Measurements from ENCODE around the gene URM1.

Gene URM1

GRCh38 chr9:128349125-128349524, 22.0 kb upstream of the URM1 start:
- no peak for DNase-seq (ENCODE audit: low read depth)

DNA sequence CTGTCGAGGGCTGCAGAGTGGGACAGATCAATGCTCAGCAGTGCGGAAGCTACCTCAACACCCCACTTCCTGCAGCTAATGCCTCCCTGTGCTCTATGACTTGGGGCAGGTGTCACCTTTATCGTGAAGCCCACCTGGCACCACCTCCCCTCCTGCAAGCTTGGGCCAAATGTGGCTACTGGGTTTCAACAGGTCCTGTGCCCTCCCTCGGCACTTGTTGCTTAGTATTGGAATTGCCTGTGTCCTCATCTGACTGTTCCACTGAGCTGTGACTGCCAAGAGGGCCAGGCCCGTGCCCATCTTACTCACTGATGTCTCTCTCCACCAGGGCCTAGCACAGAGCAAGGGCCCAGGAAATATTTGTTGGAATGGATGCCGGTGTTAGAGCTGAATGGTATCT, 21.4 kb upstream of the URM1 start:
- DNase-seq (ENCODE audit: low read depth), result no peak

- DNase-seq (ENCODE audit: low read depth), result no peak
Measured at GRCh38 chr9:128355451-128355850, 15.7 kb upstream of the URM1 start.

- DNase-seq (ENCODE audit: low read depth), result no peak
Measured at GRCh38 chr9:128358090-128358489, 13.1 kb upstream of the URM1 start.

DNA sequence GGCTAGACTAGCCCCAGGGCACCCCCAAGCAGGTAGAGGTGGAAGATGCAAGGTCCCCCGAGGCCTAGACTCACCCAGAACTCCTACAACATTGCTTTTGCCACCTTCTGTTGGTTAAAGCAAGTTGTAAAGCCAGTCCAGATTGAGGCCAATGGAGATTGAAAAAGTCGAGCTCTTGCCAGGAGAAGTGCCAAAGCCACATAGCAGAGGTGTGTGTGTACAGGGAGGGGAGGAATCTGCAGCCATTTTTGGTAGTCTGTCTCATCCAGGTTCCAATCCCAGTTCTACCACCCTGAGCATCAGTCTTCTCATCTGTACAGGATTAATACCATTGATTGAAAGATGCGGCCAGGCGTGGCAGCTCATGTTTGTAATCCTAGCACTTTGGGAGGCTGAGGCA, 12.3 kb upstream of the URM1 start:
- no peak for DNase-seq (ENCODE audit: low read depth)

- no peak for DNase-seq (ENCODE audit: low read depth)
Measured at GRCh38 chr9:128360826-128361225, 10.3 kb upstream of the URM1 start.

DNA sequence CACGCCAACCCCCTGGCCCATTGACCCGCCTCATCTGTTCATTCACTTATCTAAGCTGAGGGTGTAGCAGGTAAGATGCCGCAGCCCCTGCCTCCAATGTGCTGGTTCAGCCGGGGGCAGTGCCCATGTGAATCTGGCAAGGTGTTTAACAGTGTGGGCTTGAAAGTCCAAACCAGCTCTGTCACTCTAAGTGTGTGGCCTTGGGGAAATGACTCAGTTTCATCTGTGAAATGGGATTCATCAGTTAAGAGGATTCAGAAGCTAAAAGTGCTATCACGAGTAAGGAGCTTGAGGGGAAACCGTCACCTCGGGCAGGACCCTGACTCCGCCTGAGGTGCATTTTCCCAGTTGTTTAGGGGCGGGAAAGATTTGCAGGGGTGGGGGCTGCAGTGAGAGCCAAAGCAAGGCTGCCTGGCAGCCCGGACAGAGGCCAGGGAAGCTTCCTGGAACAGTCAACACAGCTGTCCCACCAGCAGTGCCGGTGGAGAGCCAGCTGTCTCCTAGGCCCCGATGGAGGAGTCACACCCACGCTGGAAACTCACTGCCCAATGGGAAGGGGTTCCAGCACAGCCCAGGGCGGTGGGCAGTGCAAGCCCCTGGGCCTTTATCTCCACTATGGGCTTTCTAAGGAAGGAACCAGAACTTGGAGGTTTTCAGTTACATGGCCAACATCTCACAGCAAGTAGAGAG, 9.7 kb upstream of the URM1 start:
- no peak for DNase-seq (ENCODE audit: low read depth)

DNA sequence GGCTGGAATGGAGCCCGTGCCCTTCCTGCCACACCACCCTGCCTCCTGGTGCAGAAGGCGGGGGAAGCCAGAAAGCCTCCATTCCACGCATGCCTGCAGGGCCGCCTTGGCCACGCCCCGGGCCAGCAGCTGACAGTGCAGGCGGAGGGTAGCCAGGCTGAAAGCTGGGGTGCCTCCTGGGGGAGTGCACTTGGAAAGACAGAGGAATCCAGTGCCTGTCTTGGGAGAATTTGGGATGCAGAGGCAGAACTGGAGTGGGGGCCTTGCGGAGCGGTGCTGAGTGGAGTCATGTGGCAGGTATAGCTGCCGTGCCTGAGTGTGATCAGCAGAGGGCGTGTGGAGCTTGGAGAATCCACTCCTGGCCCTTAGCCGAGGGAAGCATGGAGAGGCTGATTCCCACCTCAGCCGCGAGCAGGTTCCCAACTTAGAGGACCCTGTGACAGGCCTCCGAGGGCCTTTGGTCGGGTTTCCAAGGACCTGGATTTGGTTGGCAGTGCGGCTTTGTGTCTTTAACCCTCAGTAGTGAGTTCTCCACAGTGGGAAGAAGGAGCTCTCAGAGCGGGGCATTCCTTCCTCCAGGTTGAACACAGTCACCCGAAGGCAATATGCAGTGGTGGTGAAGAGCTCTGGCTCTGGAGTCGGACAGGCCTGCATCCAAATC, 9.1 kb upstream of the URM1 start:
- DNase-seq (ENCODE audit: low read depth), result no peak

DNA sequence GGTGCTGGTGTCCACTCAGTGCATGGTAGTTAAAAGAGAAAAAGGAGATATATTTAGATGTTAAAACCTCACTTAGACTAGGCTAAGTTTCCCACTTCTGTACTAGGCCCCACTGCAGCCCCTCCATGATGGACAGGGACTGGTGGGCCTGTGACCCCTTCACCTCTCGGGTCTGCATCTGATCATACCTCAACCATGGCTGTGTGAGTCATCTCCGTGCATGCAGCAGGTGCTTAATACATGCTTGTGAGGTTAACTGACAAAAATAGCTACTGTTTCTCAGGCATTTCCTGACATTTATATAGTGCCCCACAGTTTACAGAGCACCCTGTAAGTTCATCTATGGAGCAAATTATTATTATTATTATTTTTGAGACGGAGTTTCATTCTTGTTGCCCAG, 8.4 kb upstream of the URM1 start:
- DNase-seq (ENCODE audit: low read depth), result no peak

DNA sequence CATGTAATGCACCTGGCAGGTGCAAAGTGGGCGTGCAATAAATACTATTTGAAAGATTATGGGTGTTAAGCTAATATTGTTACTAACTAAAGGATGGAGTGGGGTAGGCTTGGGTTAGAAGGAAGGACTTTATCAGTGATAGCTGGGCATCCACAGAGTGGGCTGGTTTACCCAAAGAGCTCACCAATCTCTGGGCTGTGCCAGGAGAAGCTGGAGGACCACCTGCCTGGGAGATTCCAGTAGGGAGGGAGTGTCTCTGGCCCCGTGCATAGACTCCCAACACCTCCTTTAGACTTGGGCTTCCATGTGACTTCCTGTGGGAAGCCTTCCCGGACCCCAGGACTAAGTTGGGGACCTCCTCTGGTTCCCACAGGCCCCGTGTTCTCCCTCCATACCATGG, 5.6 kb upstream of the URM1 start:
- DNase-seq (ENCODE audit: low read depth), result no peak

GRCh38 chr9:128369024-128369706, 2.0 kb upstream of the URM1 start:
- DNase-seq (ENCODE audit: low read depth), result no peak

- DNase-seq (ENCODE audit: low read depth), result no peak
Measured at GRCh38 chr9:128370367-128370751, 815 bp upstream of the URM1 start.

DNA sequence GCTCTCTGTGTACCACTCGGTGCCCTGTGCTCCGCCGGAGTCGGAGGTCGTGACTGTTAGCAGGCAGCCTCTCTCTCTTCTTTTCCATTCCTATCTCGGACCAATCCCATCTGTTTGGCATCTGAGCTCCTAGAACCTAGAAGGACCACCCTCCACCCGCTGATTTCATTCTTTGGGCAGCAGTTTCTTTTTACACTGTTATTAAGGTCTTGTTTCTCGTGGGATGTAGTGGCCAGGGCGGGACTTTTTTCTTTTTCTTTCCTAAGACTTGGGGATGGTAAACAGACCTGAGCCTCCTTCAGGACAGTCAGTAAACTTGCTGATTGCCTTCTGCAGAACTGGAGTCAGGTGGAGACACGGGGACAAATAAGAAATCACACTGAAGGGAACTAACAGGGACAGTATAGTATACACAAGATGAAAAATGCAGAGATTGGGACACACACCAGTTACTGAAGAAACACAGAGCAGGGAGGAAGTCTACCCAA, 500 bp downstream of the URM1 start:
- DNase-seq (ENCODE audit: low read depth), result no peak

- no peak for DNase-seq (ENCODE audit: low read depth)
Measured at GRCh38 chr9:128372188-128372641, 1.0 kb downstream of the URM1 start.

DNA sequence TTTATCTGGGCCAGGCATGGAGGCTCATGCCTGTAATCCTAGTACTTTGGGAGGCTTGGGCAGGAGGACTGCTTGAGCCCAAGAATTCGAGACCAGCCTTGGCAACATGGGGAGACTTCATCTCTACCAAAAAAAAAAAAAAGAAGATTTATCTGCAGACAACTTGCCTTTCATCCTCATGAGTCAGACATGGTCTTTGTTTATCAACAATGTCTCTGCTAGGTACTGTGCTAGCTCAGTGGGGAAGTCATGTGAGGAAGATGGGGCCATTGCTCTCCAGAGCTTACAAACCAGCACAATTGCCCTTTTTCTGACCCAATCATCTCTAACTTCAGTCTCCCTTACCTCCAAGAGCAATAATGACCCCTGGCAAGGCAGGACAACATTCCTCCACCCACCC, 1.6 kb downstream of the URM1 start:
- no peak for DNase-seq (ENCODE audit: low read depth)

DNA sequence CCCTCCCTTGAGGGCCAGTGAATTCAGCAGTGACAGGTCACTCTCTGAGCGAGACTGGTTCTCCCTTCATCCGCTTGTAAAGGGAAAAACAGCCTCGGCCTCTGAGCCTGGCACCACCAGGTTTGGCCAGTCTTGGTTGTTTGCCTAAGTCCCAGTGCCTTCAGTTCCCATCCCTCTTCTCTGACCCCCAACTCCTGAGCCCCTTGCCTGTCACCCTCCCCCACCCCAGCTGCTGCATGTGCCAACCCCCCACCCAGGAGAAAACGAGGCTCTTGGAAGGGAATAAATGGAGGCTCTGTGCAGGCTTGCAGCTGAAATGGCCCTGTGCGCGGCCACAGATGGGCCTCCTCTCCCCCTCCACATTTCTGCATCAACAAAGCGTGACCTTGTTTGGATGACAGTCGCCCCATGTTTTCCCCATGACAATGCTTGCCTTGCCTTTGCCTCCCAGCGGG, 3.1 kb downstream of the URM1 start:
- no peak for DNase-seq (ENCODE audit: low read depth)

DNA sequence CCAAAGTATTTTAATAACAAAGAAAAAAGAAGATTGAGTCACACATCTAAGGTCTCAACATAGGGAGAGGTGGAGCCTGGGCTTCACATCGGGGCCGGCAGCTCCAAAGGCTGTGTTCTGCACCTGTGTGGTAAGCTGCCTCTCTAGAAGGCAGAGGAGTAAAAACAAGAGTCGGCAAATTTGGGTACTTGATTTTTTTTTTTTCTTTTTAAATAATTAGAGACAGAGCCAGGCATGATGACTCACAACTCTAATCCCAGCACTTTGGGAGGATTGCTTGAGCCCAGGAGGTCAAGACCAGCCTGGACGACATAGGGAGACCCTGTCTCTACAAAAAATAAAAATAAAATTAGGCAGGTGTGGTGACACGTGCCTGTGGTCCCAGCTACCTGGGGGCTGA, 4.7 kb downstream of the URM1 start:
- no peak for DNase-seq (ENCODE audit: low read depth)

DNA sequence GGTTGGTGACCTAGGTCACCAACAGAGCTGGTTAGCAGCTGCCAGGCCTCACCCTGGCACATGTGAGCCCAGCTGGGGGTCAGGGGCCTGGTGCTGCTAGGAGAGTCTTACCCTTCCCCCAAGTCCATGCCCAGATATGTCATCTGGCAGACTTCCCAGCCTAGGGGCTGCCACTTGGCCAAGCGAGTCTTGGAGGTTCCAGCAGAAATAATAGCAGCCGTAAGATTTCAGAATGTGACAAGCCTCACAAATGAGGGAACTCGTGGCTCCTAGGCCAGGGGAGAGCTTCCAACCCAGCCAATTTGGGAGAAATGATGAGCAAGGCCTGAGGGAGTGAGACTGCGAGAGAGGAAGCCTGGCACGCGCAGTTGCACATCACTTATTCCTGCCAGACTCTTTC, 11.1 kb downstream of the URM1 start:
- DNase-seq (ENCODE audit: low read depth), result no peak

GRCh38 chr9:128383007-128383753, 12.0 kb downstream of the URM1 start:
- no peak for DNase-seq (ENCODE audit: low read depth)

DNA sequence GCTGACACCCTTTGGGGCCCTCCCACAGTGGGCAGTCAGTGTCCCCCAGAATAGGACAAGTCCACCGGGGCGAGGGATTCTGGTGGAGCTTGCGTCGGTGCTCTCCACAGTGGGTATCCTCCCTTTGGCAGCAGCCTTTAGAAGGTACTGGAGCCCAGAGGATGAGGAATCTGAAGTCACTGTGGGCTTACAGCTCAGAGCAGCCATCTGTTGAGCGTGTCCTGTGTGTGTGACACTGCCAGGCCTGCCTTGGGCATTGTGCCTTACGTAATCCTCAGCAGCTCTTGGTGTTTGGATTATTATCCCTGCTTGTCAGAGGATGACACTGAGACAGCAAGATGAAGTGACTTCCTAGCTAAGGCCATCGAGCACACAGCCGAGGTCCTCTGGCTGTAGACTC, 12.6 kb downstream of the URM1 start:
- DNase-seq (ENCODE audit: low read depth), result no peak

DNA sequence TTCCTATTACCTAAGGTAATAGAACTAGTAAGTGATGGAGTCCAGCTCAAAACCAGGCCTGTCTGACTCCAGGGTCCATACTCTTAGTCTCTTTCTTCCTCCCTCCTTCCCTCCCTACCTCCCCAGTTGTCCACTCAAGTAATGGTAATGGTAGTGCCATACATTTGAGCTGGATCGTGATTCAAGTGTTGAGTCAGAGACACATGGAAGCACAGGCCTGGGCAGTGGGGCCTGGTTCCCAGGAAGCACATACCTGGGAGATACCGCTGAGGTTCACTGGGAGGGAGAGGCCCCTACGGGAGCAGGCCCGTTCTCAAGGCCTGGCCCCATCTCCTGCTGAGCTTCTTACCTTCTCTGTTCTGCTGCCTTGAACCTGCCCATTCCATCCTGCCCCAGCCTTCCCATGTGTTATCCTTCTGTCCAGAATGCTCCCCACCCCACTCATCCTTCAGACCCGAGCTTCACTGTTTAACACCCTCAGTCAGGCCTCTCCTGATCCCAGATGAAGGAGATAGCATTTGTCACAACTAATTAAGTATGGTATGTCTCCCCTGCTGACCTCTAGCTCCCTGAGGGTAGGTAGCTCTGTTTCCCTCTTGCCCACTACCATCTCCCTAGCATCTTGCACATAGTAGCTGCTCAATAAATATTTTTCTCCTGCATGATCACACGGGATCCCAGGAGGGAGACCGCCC, 13.8 kb downstream of the URM1 start:
- no peak for DNase-seq (ENCODE audit: low read depth)
